C4-2B (cell line): ENCODE data around the gene HDAC10.
A peak's percentile ranks its signal among the peaks of the same experiment; 100 is the strongest.

ENCODE experiments used
- H3K27ac ChIP-seq: fragments of 450-650 bp; 2 replicates; pipeline ENCODE4 v1.5.1; 2017
- ZFX ChIP-seq: fragments of 450-650 bp; IDR thresholded peaks from 2 replicates; pipeline ENCODE4 v1.6.1; 2017
- TF ChIP-seq, protein P1 (sequence below): fragments of 450-650 bp; conservative IDR thresholded peaks from 2 replicates; pipeline ENCODE4 v1.5.1; 2017; ENCODE audit warnings: mild to moderate bottlenecking

HDAC10 gene

GRCh38 chr22:50260801-50261614, 9.9 kb upstream of the HDAC10 start:
- peak overlapping the region; percentile 84 for H3K27ac ChIP-seq
- TF ChIP-seq, protein P1, sequence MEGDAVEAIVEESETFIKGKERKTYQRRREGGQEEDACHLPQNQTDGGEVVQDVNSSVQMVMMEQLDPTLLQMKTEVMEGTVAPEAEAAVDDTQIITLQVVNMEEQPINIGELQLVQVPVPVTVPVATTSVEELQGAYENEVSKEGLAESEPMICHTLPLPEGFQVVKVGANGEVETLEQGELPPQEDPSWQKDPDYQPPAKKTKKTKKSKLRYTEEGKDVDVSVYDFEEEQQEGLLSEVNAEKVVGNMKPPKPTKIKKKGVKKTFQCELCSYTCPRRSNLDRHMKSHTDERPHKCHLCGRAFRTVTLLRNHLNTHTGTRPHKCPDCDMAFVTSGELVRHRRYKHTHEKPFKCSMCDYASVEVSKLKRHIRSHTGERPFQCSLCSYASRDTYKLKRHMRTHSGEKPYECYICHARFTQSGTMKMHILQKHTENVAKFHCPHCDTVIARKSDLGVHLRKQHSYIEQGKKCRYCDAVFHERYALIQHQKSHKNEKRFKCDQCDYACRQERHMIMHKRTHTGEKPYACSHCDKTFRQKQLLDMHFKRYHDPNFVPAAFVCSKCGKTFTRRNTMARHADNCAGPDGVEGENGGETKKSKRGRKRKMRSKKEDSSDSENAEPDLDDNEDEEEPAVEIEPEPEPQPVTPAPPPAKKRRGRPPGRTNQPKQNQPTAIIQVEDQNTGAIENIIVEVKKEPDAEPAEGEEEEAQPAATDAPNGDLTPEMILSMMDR: no peak
- peak; percentile 82 for TF ChIP-seq ZFX

- no peak for TF ChIP-seq ZFX
- TF ChIP-seq, protein P1: no peak
- peak overlapping the region; percentile 84 for H3K27ac ChIP-seq
Measured at GRCh38 chr22:50260434-50260800, 9.4 kb upstream of the HDAC10 start.

DNA sequence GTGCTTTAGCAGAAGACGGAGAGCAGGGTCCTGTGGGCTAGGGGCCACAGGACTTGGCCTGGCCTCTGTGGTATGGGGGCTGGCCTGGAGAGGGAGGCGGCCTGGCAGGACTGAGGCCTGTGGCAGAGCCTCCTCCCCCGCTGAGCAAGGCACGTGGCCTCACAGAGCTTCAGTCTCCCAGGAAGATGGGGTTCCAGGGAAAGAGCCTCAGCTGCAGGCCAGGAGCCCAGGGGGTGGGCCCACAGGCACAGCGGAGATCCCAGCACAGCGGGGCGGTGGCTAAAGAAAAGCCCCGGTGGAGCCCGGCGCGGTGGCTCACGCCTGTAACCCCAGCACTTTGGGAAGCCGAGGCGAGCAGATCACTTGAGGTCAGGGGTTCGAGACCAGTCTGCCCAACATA, 8.2 kb upstream of the HDAC10 start:
- no peak overlapping the region for H3K27ac ChIP-seq
- TF ChIP-seq, protein P1: no peak
- TF ChIP-seq ZFX: no peak

GRCh38 chr22:50258361-50259292, 7.6 kb upstream of the HDAC10 start:
- TF ChIP-seq, protein P1: no peak
- no peak for TF ChIP-seq ZFX
- peak overlapping the region; percentile 1; the same call in 1 of the 2 replicates for H3K27ac ChIP-seq

- TF ChIP-seq, protein P1: no peak
- TF ChIP-seq ZFX: no peak
Measured at GRCh38 chr22:50257451-50258360, 6.6 kb upstream of the HDAC10 start.

GRCh38 chr22:50257041-50257440, 6.0 kb upstream of the HDAC10 start:
- TF ChIP-seq, protein P1: no peak
- no peak for TF ChIP-seq ZFX
- H3K27ac ChIP-seq: no peak overlapping the region

More at GRCh38 chr22:50257451-50258360, 6.6 kb upstream of the HDAC10 start:
- peak overlapping the region; percentile 1; the same call in 1 of the 2 replicates for H3K27ac ChIP-seq
